IPS-18c (cell line): ENCODE results near the gene OR6C1.
"Not testable (repeated sequence)": the region's sequence is repeated elsewhere in the genome, so short reads cannot be mapped to it uniquely, and the experiment has no call there.

Experiments used
- H3K4me3 ChIP-seq: 2 replicates; pipeline ENCODE4 v1.7.0; 2013; ENCODE audit warnings: low read depth, mild to moderate bottlenecking, low read length, moderate library complexity; ENCODE audit not compliant: insufficient read depth
- H3K9me3 ChIP-seq: one replicate; pipeline ENCODE4 v1.6.1; 2013; ENCODE audit warnings: mild to moderate bottlenecking, low read length, moderate library complexity; ENCODE audit not compliant: control insufficient read depth, insufficient read depth

The OR6C1 gene

GRCh38 chr12:55314043-55314442 lies at the start of gene OR6C1:
Gene OR6C1, plus strand, starts transcription at chr12:55314343. Its CDS starts 6,257 bp downstream, at chr12:55320600.
- Histone ChIP-seq H3K9me3 (no peaks in the 10 kb centered on the region), H3K4me3 (no peak within 1 kb of the TSS)

GRCh38 chr12:55280991-55281390 lies 33.2 kb upstream of the OR6C1 start:
- H3K9me3 ChIP-seq: no peaks in the 10 kb centered on the region

GRCh38 chr12:55289999-55290398 lies 24.1 kb upstream of the OR6C1 start:
- H3K4me3 ChIP-seq: no peak overlapping the region

More at GRCh38 chr12:55280991-55281390, 33.2 kb upstream of the OR6C1 start:
- H3K4me3 ChIP-seq: no peak overlapping the region

GRCh38 chr12:55296469-55296868 lies 17.7 kb upstream of the OR6C1 start, which contains the start of gene OR6C6:
Gene OR6C6, minus strand, starts transcription at chr12:55296569. Its CDS starts 1,337 bp downstream, at chr12:55295232.
- no peaks in the 10 kb centered on the region for H3K9me3 ChIP-seq
- H3K4me3 ChIP-seq: no peak within 1 kb of the TSS

More at GRCh38 chr12:55289999-55290398, 24.1 kb upstream of the OR6C1 start:
- H3K9me3 ChIP-seq: no peaks in the 10 kb centered on the region

- no peak overlapping the region for H3K4me3 ChIP-seq
- no peaks in the 10 kb centered on the region for H3K9me3 ChIP-seq
These were observed 6.1 kb downstream of the OR6C1 start for GRCh38 chr12:55320201-55320600.

GRCh38 chr12:55325801-55326200 lies 11.7 kb downstream of the OR6C1 start:
- H3K9me3 ChIP-seq: not testable (repeated sequence)

GRCh38 chr12:55330446-55330845 lies 16.3 kb downstream of the OR6C1 start, which contains the start of gene OR6C3:
Gene OR6C3, plus strand, starts transcription at chr12:55330746. Its CDS starts 955 bp downstream, at chr12:55331701.
- Histone ChIP-seq H3K9me3 (no peaks in the 10 kb centered on the region), H3K4me3 (no peak within 1 kb of the TSS)

More at GRCh38 chr12:55325801-55326200, 11.7 kb downstream of the OR6C1 start:
- not testable (repeated sequence) for H3K4me3 ChIP-seq

- H3K9me3 ChIP-seq: no peaks in the 10 kb centered on the region
- H3K4me3 ChIP-seq: no peak overlapping the region
These were observed 21.9 kb downstream of the OR6C1 start for GRCh38 chr12:55336002-55336401.

- H3K4me3 ChIP-seq, H3K9me3 ChIP-seq: not testable (repeated sequence)
These were observed 41.2 kb downstream of the OR6C1 start for GRCh38 chr12:55355338-55355737.

GRCh38 chr12:55362675-55363074 lies 48.5 kb downstream of the OR6C1 start, which contains the start of gene OR6C75:
Gene OR6C75, plus strand, starts transcription at chr12:55362975. Its CDS starts 2,136 bp downstream, at chr12:55365111.
- Histone ChIP-seq H3K4me3 (no peak within 1 kb of the TSS), H3K9me3 (no peaks in the 10 kb centered on the region)

GRCh38 chr12:55365086-55365485 lies 50.9 kb downstream of the OR6C1 start:
- Histone ChIP-seq H3K9me3 (no peaks in the 10 kb centered on the region), H3K4me3 (no peak overlapping the region)
